AG10803 (cell line): Measurements from ENCODE around the gene CDK5.

ENCODE experiments used
- DNase-seq: peaks from one replicate; pipeline ENCODE4 v3.0.0; 2010; ENCODE audit warnings: low read depth
- H3K4me3 ChIP-seq: 2 replicates; pipeline ENCODE4 v1.5.1; 2011; ENCODE audit warnings: mild to moderate bottlenecking, low read length, control low read depth
- CTCF ChIP-seq: conservative IDR thresholded peaks from 2 replicates; pipeline ENCODE4 v1.5.1; 2011; ENCODE audit warnings: mild to moderate bottlenecking, low read length, control low read depth, inconsistent platforms

The CDK5 gene

GRCh38 chr7:151099486-151100211 is 42.0 kb upstream of the CDK5 start:
- no peak overlapping the region for H3K4me3 ChIP-seq
- no peak for TF ChIP-seq CTCF
- no peak for DNase-seq

GRCh38 chr7:151095828-151096475 is 38.3 kb upstream of the CDK5 start:
- H3K4me3 ChIP-seq: no peak overlapping the region
- TF ChIP-seq CTCF: no peak
- no peak for DNase-seq

GRCh38 chr7:151095123-151095797 is 37.6 kb upstream of the CDK5 start:
- no peak for DNase-seq
- no peak for TF ChIP-seq CTCF
- no peak overlapping the region for H3K4me3 ChIP-seq

- peak; percentile 44 for DNase-seq
- no peak overlapping the region for H3K4me3 ChIP-seq
- TF ChIP-seq CTCF: no peak
Measured at GRCh38 chr7:151094675-151095074, 37.0 kb upstream of the CDK5 start.

GRCh38 chr7:151093748-151094147 is 36.1 kb upstream of the CDK5 start:
- H3K4me3 ChIP-seq: no peak overlapping the region
- no peak for TF ChIP-seq CTCF
- no peak for DNase-seq

- no peak overlapping the region for H3K4me3 ChIP-seq
- DNase-seq: no peak
- TF ChIP-seq CTCF: no peak
Measured at GRCh38 chr7:151091988-151092387, 34.3 kb upstream of the CDK5 start.

- no peak overlapping the region for H3K4me3 ChIP-seq
- no peak for DNase-seq
- peak; percentile 62 for TF ChIP-seq CTCF
Measured at GRCh38 chr7:151091431-151091830, 33.7 kb upstream of the CDK5 start.
